ENCODE results near the gene LPP.

GRCh38 chr3:188635258-188636042 is 481.5 kb downstream of the LPP start:
- TF ChIP-seq, protein P1, sequence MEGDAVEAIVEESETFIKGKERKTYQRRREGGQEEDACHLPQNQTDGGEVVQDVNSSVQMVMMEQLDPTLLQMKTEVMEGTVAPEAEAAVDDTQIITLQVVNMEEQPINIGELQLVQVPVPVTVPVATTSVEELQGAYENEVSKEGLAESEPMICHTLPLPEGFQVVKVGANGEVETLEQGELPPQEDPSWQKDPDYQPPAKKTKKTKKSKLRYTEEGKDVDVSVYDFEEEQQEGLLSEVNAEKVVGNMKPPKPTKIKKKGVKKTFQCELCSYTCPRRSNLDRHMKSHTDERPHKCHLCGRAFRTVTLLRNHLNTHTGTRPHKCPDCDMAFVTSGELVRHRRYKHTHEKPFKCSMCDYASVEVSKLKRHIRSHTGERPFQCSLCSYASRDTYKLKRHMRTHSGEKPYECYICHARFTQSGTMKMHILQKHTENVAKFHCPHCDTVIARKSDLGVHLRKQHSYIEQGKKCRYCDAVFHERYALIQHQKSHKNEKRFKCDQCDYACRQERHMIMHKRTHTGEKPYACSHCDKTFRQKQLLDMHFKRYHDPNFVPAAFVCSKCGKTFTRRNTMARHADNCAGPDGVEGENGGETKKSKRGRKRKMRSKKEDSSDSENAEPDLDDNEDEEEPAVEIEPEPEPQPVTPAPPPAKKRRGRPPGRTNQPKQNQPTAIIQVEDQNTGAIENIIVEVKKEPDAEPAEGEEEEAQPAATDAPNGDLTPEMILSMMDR (optimal IDR thresholded peaks at IDR 0.05 in 1 of 3, IDR thresholded peaks at IDR 0.05 in 1 of 3, conservative IDR thresholded peaks at IDR 0.05 in 1 of 3; ENCODE audit: extremely low read depth in 1 of 3, insufficient read depth in 2 of 3, low read length in 3 of 3) = no peak
- TF ChIP-seq EZH2 (IDR thresholded peaks at IDR 0.05; ENCODE audit: low read length) = no peak

Measured in keratinocyte (primary cell).